ENCODE data around the gene VASP. TPM values are rescaled to one million over a fixed set of nuclear protein-coding genes. Genes with fewer than 3 reads are reported as not detected.

The VASP gene
- total and polyA plus RNA-seq, 2 experiments from 2014 or later: 60.3 to 147 TPM

GRCh38 chr19:45492627-45493470, 14.4 kb upstream of the VASP start:
- H3K9me2 ChIP-seq (ENCODE audit: insufficient read depth): no peaks in the 10 kb centered on the region
- Mint-ChIP-seq H3K4me3 (peak overlapping the region; percentile 81), H3K27ac (peak overlapping the region; percentile 74), H3K4me1 (peaks cover 24% of the 10 kb centered on the region), H3K36me3 (ENCODE audit: low read depth) (peaks cover 4% of the 10 kb centered on the region; the same call in 1 of the 3 replicates), H3K9me3 (no peaks in the 10 kb centered on the region; the same call in 2 of the 3 replicates), H3K27me3 (ENCODE audit: insufficient read depth, low read depth, poor library complexity) (peaks cover 30% of the 10 kb centered on the region)
- peak; percentile 23; the same call in 1 of the 2 replicates for TF ChIP-seq POLR2AphosphoS5 (IDR thresholded peaks at IDR 0.05; ENCODE audit: low read depth)
- TF ChIP-seq CREB1 (CRISPR knock-in tag; IDR thresholded peaks at IDR 0.05; ENCODE audit: low read depth): peak; percentile 44; the same call in 1 of the 2 replicates
- TF ChIP-seq NANOG (IDR thresholded peaks at IDR 0.05; ENCODE audit: borderline replicate concordance): no peak
- H3K79me2 ChIP-seq (replicated peaks; ENCODE audit: insufficient read depth): no peaks in the 10 kb centered on the region
- peaks cover 2% of the 10 kb centered on the region; the same call in 1 of the 2 replicates for H4K20me1 ChIP-seq (replicated peaks; ENCODE audit: insufficient read depth)
- peaks cover 17% of the 10 kb centered on the region for H3F3A ChIP-seq (replicated peaks; ENCODE audit: low read depth)
- H3K36me3 ChIP-seq (ENCODE audit: insufficient read depth): no peaks in the 10 kb centered on the region
- H3K27me3 ChIP-seq (ENCODE audit: insufficient read depth): peaks cover 8% of the 10 kb centered on the region; the same call in 1 of the 2 replicates
- H3K27ac ChIP-seq (ENCODE audit: low read depth): peak overlapping the region; percentile 83
- peak overlapping the region; percentile 79 for H3K4me2 ChIP-seq
- H2AFZ ChIP-seq: no peak overlapping the region; the same call in 1 of the 2 replicates
- DNase-seq (ENCODE audit: low spot score): peak; percentile 91
- peak overlapping the region; percentile 71 for H3K4me3 ChIP-seq
- peak; percentile 67 for ATAC-seq
- peaks cover 10% of the 10 kb centered on the region; the same call in 1 of the 2 replicates for H3K4me1 ChIP-seq (ENCODE audit: insufficient read depth)

- Histone ChIP-seq H3F3A (replicated peaks; ENCODE audit: low read depth) (peaks cover 17% of the 10 kb centered on the region), H3K27ac (ENCODE audit: low read depth) (no peak overlapping the region), H3K79me2 (replicated peaks; ENCODE audit: insufficient read depth) (no peaks in the 10 kb centered on the region), H3K36me3 (ENCODE audit: insufficient read depth) (no peaks in the 10 kb centered on the region), H3K4me1 (ENCODE audit: insufficient read depth) (peaks cover 13% of the 10 kb centered on the region; the same call in 1 of the 2 replicates), H4K20me1 (replicated peaks; ENCODE audit: insufficient read depth) (peaks cover 2% of the 10 kb centered on the region; the same call in 1 of the 2 replicates), H3K27me3 (ENCODE audit: insufficient read depth) (peaks cover 15% of the 10 kb centered on the region; the same call in 1 of the 2 replicates), H3K4me2 (no peak overlapping the region), H2AFZ (no peak overlapping the region), H3K9me2 (ENCODE audit: insufficient read depth) (no peaks in the 10 kb centered on the region), H3K4me3 (no peak overlapping the region)
- Mint-ChIP-seq H3K9me3 (no peaks in the 10 kb centered on the region; the same call in 2 of the 3 replicates), H3K27ac (no peak overlapping the region), H3K4me1 (peaks cover 31% of the 10 kb centered on the region), H3K27me3 (ENCODE audit: insufficient read depth, low read depth, poor library complexity) (peaks cover 34% of the 10 kb centered on the region), H3K4me3 (peak overlapping the region; percentile 53; the same call in 1 of the 3 replicates), H3K36me3 (ENCODE audit: low read depth) (peaks cover 4% of the 10 kb centered on the region; the same call in 1 of the 3 replicates)
- no peak for DNase-seq (ENCODE audit: low spot score)
- ATAC-seq: no peak
- TF ChIP-seq EZH2phosphoT487 (IDR thresholded peaks at IDR 0.05; ENCODE audit: unreplicated experiment) (no peak), REST (IDR thresholded peaks at IDR 0.05; ENCODE audit: unreplicated experiment) (no peak), EZH2 (IDR thresholded peaks at IDR 0.05; ENCODE audit: low read depth, unreplicated experiment) (no peak), ZNF331 (CRISPR knock-in tag; IDR thresholded peaks at IDR 0.05; ENCODE audit: low read depth) (no peak), JUNB (IDR thresholded peaks at IDR 0.05; ENCODE audit: unreplicated experiment) (no peak), ETS1 (IDR thresholded peaks at IDR 0.05) (no peak), STAT1 (IDR thresholded peaks at IDR 0.05; ENCODE audit: unreplicated experiment) (no peak)
Observed at GRCh38 chr19:45494261-45494916, 12.9 kb upstream of the VASP start.

Data from GM23338 (cell line).